HG03354 (cell line): ENCODE data around the gene SGSM1.

ENCODE experiments used
- ATAC-seq: cut with Tn5 transposase; IDR thresholded peaks from one replicate; pipeline ENCODE4 v1.9.1; 2021; ENCODE audit warnings: mild to moderate bottlenecking; ENCODE audit not compliant: unreplicated experiment, poor library complexity, severe bottlenecking

Gene SGSM1

DNA sequence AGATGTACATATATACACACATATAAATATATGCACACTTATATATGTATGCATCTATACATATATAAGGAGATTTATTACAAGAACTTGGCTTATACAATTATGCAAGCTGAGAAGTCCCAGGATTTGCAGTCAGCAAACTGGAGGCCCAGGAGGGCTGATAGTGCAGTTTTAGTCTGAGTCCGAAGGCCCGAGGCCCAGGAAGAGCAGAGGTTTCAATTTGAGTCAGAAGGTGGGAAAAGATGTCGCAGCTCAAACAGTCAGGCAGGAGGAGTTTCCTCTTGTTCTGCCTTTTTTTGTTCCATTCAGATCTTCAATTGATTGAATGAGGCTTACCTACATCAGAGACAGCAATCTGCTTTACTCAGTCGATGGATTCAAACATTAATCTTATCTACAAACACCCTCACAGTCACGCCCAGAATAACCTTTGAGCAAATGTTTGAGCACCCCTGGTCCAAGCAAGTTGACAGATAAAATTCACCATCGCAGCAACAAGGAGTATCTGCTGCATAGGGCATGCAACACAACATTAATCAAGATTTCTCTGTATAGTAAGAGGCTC is 4.0 kb upstream of the SGSM1 start:
- no peak for ATAC-seq

DNA sequence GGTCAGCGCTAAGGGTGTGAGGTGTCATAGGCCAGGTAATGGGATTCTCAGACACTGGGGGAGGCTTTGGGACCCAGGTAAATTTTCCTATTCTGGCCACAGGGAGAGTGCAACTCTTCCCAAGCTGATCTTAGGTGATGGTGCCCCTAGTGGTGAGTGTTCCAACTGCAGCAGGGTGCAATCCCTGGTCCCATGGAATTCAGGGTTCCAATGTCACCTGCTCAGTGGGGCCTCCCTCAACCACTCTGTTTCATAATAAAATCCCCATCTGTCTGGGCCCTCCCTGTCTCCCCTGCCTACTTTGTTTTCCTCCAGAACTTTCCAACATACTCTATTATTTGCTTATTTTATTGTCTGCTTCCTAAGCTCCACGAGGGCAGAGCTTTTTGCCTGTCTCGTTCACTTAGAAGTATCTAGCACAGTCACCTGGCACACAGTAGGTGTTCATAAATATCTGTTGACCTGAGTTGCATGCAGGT is 2.9 kb upstream of the SGSM1 start:
- ATAC-seq: no peak

DNA sequence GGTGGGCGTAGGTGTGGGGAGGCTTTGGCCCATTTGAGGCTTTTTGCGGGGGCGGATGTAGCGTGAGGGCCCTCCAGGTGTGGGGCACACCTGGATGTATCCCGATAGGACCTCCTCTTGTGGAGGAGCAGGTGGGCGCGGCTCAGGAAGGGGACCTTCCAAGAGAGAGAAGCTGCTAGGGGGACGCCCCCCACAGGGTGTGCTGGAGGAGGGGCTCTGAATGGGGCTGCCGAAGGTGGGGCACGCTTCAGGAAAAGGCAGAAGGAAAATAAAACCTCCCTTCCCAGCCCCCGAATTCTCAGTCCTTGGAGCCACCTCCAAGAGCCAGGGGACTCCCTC is 621 bp downstream of the SGSM1 start:
- no peak for ATAC-seq

DNA sequence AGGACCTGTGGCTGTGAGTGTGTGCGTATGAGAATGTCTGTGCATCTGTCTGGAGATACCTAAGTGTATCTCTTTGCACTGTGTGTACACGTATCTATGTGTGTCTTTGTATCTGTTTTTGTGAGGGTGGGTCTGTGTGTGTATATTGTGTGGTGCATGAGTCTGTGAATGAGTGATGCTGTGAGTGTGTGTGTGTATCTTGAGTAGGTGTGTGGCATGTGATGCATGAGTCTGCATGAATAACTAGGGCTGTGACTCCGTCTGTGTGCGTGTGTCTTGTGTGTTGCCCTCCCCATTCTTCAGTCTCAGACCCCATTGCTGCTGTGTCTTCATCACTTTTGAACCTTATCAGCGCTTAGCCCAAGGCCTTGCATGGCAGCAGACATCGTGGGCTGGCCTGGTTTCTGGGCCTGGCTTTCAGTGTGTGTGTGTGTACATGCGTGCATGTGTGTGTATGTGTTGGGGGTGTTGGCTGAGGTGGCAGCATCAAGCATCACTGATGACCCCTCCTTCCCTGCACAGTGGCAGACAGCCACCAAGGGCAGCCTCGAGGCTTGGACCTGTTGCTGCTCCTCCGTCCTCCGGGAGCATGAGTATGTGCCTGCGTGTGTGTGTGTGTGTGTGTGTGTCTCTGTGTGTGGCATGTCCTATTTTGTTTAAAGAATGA is 1.4 kb downstream of the SGSM1 start:
- ATAC-seq: no peak

DNA sequence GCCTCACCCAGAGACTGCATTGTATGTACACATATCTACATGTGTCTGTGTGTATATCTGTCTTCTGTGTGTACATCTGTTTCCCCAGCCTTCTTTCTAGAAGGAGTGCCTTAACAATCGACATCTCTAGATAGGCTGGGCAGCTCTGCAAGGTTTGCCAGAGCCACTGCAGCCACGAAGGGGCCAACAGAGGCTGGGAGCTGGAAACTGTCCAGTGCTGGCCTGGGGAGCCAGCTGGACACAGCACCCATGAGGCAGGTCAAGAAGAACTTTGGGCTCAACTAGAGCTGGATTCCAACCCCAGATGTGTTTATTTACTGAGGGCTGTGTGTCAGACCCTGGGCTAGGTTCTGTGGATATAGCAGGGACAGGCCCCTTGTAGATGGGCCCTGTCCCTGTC is 3.3 kb downstream of the SGSM1 start:
- no peak for ATAC-seq

DNA sequence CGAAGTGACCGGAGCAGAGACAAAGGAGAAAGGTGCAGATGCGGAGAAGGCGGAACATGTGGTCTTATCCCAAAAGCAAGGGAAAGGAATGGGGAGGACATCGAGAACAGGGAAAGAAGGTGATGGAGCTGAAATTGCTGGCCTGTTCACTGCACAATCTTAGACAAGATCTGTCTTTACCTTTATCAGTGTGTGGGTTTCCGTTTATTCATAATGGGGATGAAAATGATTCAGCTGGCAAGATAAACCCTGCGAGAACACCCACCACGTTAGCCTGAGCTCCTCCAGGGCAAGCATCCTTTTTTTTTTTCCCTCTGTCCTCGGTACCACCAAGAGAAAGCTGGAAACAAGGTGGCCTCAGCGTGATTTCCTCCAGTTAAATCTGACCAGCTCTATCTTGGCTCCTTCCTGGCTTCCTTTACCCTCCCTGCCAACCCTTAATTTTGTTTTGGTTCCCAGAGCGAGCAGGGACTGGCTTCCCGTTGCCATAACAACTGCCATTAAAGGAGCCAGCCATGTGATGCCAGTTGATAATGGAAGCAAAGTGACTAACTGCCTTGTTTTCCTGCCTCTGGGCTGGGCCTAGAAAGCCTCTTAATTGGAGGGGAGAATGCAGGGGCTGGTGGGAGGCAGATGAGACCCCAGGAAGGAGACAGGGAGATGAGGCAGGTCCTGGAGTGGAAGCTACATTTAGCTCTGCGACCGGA is 4.2 kb downstream of the SGSM1 start:
- ATAC-seq: no peak

DNA sequence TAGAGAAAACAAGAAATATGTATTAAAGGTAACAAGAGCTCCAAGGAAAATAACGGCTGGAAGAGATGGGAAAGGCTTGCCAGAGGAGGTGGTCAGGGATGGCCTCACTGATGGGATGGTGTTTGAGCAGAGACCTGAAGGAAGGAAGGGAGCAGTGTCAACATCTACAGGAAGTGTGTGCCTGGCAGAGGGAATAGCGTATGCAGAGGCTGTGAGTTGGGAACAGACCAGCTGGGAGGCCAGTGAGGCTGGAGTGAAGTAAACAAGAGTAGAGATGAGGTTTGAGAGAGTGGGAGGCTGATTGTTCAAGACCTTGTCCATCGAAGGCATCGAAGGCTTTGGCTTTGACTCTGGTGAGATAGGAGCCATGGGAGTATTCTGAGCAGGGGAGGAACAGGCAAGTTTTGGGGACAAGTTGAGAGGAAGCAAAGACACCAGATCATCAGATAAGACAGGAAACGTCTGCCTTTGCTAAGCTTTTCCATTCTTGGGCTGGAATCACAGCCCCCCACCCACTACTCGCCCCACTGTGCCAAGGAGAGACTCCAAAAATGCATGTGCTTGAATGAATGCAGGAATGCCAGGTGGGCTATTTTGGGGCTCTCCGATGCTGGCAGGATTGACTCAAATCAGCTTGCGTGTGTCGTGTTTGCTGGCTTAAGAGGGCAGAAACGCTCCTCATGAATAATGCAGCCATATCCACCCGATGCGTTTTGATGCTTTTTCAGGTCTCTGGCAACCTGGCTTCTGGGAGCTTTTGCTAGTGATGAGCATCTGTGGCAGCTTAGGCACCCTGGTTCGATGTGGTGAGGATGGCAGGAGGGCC is 7.2 kb downstream of the SGSM1 start:
- ATAC-seq: no peak

DNA sequence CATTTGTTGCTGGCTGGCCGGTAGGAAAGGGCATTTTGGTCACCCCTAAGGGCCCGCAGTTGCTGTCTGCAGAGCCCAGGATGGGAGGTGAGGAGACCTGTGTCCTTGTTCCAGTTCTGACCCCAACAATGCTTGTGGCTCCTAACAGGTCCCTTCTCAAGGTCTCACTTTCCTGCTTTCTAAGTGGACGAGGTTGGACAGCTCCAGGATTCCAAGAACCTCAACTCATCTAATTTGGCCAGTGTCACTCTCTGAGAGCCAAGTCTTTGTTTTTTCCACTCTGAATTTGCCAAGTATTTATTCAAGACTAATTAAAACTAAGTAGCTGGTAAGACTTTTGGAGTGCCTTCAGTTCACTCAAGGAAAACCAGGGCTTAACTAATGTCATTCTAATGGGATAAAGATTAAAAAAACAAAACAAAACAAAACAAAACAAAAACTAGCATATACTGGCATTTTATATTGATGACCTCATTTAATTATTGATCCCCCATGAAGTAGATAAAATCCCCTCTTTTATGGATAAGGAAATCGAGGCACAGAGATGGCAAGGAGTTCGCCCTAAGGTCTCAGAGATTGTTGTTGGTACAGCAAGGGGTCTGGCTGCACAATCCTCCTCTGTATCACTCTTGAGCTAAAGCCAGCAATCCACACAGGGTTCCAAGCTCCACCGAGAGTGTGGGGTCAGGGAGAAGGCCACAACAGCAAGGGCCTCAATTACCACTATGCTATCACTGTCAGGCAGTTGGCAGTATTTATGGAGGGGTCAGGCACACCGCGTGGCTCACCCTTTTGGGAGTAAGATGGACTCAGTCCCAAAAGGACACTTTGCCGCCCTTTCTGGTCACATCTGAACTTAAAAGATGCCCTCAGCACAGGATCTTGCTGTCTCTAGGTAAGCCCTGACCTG is 8.1 kb downstream of the SGSM1 start:
- no peak for ATAC-seq

DNA sequence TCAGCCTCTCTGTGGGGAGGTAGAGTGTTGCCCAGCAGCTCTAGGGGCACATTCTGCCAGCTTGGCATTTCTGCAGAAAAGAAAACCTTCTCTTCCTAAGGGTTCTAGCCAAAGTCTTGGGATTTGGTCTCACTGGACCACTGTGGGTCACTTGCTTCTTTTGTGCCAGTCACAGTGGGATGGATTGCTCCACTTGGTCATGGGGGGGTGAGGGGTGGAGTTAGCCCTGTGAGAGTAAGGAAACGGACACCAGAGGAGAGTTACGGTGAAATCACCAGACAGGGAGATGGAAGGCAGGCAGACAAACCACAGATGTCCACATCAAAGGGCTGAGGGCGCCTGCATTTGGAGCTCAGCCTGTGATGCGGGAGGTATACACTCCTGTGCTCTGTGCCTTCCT is 10.8 kb downstream of the SGSM1 start:
- no peak for ATAC-seq

DNA sequence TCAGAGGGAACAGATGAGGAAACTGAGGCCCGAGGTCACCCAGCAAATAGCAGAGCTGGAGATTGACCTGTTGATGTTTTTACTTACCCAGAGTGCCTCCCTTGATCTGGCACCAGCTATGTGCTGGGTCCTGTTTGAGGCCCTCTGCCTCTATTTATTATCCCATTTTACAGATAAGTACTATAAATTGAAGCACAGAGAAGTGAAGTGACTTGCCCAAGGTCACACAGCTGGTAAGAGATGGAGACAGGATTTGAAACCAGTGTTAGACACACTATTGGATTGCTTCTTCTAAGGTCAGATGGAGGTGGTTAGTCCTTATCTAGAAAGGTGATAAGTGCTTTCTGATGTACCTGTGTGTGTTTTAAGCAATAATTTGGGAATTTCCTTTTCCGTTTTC is 13.5 kb downstream of the SGSM1 start:
- no peak for ATAC-seq

DNA sequence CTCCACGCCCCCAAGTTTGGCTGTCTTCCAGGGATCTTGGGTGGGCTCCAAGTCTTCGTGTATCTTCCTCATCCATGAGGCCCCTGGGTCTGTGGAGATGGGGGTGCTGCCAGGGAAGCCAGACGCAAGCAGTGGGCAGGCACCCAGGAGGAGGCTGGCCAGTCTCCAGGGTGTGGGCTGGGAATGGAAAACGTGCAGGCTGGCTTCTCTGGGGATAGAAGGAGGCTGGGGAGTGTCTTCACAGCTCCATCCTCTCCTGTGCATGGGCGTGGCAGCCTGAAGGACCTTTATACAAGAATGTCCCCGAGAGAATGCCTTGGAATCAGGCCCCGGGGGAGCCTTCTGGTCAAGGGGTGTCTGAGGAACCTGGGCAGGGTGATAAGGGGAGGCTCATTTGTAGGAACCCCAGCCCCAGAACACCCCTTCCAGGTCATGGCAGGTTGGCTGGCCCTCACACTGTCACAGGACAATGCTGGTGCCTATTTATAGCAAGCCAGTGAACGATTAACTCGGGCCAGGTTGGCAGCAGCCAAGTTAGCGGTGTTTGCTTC is 14.0 kb downstream of the SGSM1 start:
- no peak for ATAC-seq

DNA sequence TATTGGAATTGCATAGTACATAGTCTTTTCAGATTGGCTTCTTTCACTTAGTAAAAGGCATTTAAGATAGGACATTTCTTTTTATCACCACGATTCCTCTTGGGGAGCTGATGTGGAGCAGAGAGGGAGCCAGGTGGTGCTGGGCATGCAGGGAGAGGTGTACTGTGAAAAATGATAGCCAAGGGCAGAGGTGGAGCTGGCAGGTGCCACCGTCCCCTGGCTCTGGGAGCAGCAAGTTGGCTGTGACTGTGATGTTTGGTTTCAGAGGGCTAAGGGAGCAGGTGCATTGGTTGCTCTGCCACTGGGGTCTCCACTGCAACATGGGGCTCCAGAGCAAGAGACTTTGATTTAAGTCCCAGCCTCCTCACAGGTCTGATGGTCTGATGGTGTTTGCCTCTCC is 16.5 kb downstream of the SGSM1 start:
- ATAC-seq: no peak

DNA sequence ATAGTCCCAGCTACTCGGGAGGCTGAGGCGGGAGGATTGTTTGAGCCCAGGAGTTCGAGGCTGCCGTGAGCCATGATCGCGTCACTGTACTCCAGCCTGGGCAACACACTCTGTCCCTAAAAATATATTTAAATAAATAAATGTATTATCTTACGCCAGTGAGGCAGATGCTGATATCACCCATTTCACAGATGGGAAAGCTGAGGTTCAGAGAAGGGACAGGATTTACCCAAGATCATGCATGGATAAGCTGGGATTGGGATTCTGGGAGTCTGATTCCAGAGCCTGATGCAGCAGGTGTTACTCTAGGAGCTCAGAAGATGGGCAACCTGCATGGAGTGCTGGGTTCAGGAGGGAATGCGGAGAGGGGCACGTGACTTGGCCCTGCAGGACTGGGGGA is 17.8 kb downstream of the SGSM1 start:
- no peak for ATAC-seq

DNA sequence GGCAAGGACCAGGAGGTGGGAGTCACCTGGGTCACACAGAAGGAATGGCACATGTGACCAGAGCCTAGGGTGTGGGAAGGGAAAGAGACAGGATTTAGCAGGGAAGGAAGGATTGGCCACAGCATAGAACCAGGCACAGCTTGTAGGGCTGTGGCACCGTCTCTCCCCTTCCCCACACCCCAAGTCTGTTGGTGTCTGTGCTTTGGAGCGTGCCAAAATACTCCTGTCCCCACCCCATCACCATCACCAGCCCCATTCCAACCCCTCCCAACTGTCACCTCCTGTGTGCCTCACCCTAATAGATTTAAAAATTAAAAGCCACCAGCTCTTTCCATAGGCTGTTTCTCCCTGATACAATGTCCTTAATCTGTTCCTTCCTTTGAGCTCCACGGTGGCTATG is 18.2 kb downstream of the SGSM1 start:
- no peak for ATAC-seq

DNA sequence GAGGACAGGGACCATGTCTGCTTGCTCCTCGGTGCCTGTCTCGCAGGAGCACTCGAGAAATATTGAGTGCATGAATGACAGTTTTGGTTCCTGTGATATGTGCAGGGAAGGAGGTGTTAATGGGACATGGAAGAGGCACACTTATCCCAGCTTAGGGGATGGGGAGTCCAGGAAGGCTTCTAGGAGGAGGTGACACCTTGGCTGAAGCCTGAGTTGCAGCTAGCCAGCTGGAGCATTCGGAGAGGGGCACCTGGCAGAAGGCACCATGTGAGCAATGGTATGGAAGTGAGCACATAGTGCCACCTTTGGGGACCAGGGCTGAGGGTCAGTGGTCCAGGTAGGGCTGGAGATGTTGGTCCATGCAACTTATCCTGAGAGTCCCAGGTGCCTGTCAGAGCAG is 18.9 kb downstream of the SGSM1 start:
- ATAC-seq: no peak

DNA sequence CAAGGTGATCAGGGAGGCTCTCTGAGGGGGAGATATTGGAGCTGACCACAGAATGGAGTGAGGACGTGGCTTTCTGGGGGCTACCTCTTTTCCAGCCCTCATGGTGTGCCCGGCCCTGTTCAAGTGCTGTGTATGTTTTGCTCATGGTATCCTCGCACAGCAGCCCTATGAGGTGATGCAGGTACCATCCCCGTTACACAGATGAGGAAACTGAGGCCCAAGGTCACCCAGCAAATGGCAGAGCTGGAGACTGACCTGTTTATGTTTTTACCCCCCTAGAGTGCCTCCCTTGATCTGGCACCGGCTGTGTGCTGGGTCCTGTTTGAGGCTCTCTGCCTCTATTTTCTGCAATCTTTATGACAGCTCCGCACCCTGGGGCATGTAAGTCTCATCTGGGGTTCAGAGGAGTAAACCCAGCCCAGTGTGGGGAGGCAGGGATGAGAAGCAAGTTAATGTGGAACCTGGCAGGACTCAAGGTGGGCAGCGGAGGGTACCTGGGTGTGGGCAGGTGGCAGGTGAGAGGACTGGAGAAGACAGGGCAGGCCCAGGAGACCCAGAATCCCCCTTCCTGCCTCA is 20.8 kb downstream of the SGSM1 start:
- no peak for ATAC-seq

DNA sequence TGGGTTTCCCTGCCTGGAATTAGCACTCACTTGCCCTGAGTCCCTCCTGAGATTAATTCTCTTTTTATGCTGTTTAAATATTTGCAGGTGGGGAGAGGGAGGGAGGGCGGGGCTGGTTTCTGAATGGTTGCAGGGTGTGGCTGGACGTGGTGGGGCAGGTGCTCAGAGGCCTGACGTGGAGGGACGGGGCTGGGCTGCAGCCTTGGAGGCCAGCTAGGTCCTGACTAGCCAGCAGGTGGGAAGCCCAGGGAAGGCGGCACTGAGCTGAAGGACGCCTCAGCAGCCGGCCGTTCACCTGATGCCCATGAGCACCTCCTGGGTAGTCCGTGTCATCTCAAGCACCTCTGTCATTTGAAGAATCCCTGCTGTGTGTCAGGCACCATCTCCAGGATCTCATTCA is 21.3 kb downstream of the SGSM1 start:
- no peak for ATAC-seq

DNA sequence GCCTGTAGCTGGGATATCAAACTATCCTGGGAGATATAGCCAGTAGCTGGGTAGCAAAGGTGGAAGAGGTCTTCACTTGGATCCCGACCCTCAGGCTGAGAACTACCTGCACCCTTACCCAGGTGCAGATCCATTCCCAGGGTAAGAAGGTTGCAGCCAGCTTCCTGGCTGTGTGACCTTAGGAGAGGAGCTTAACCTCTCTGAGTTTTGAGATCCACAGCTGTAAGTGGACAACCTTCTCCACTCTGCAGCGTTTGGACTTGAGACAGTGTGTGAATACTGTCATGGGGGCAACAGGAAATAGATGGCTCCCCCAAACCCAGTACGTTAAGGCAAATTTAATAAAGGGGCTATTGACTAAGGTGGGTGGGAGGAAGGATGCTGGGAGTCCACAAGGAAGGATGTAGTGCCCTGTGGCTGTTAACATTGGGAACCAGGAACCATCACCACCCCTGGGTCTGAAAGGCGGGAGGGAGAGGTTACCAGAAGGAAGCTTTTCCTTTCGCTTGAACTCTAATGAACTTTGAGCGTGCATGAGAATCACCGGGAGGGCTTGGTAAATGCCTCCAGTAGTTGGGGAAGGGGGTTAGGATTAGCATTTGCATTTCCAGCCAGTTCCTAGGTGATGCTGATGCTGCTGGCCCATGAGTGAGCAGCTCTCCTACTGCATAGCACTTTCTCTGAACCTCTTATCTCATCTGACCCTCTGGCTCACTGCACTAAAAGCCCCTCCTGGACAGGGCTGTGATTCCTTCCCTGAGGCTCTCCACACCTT is 24.4 kb downstream of the SGSM1 start:
- ATAC-seq: no peak
